Keratinocyte (primary cell): Measurements from ENCODE around the gene RNF41. TPM values are rescaled to one million over a fixed set of nuclear protein-coding genes. Genes with fewer than 3 reads are reported as not detected.

Source experiments
- DNase-seq: peaks from one replicate; pipeline ENCODE4 v3.0.0-alpha.2; 2011; ENCODE audit warnings: low read depth, missing footprints, low spot score
- FAIRE-seq: peaks from 2 replicates; lab custom pipeline; 2011; peaks lifted over from hg19 to GRCh38; lab: Jason Lieb, UNC
- H2AFZ ChIP-seq: 2 replicates; pipeline ENCODE4 v1.6.0; 2012; ENCODE audit warnings: low read length, control low read depth, inconsistent platforms; ENCODE audit not compliant: control insufficient read depth
- H3K27ac ChIP-seq: 2 replicates; pipeline ENCODE4 v1.5.1; 2011; ENCODE audit warnings: low read length; ENCODE audit not compliant: control insufficient read depth, insufficient read depth
- H3K27me3 ChIP-seq: 3 replicates; pipeline ENCODE4 v1.6.0; 2011; ENCODE audit warnings: low read length; ENCODE audit not compliant: control insufficient read depth, insufficient read depth; ENCODE audit errors: extremely low read depth
- H3K36me3 ChIP-seq, 2 experiments: 2 replicates in 1 of 2; 3 replicates in 1 of 2; pipeline ENCODE4 v1.5.1; 2011; ENCODE audit warnings: low read length in 2 of 2, mild to moderate bottlenecking in 1 of 2; ENCODE audit not compliant: control insufficient read depth in 2 of 2, insufficient read depth in 2 of 2; ENCODE audit errors: extremely low read depth in 1 of 2
- H3K4me1 ChIP-seq: 3 replicates; pipeline ENCODE4 v1.5.1; 2011; ENCODE audit warnings: low read length; ENCODE audit not compliant: control insufficient read depth, insufficient read depth; ENCODE audit errors: extremely low read depth
- H3K4me2 ChIP-seq: 3 replicates; pipeline ENCODE4 v1.6.0; 2011; ENCODE audit warnings: low read depth, low read length; ENCODE audit not compliant: control insufficient read depth, insufficient read depth; ENCODE audit errors: extremely low read depth
- H3K4me3 ChIP-seq, 3 experiments: fragments of 200-600 bp in 1 of 3; sonication (generic) in 1 of 3; 2 replicates in 2 of 3; 3 replicates in 1 of 3; pipeline ENCODE4 v1.5.1; 2011 to 2016; ENCODE audit warnings: low read length in 3 of 3, mild to moderate bottlenecking in 3 of 3, control low read depth in 2 of 3, inconsistent platforms in 1 of 3, low read depth in 1 of 3, mixed read lengths in 1 of 3, mixed run types in 1 of 3, moderate library complexity in 1 of 3; ENCODE audit not compliant: control insufficient read depth in 2 of 3, insufficient read depth in 2 of 3; ENCODE audit errors: extremely low read depth in 1 of 3
- H3K79me2 ChIP-seq: 2 replicates; pipeline ENCODE4 v1.6.0; 2012; ENCODE audit warnings: low read length; ENCODE audit not compliant: control insufficient read depth, insufficient read depth
- H3K9ac ChIP-seq: 3 replicates; pipeline ENCODE4 v1.6.0; 2011; ENCODE audit warnings: low read length; ENCODE audit not compliant: control insufficient read depth, insufficient read depth; ENCODE audit errors: extremely low read depth
- H3K9me1 ChIP-seq: 3 replicates; pipeline ENCODE4 v1.6.0; 2011; ENCODE audit warnings: low read length; ENCODE audit not compliant: control insufficient read depth, insufficient read depth; ENCODE audit errors: extremely low read depth
- H3K9me3 ChIP-seq: 2 replicates; pipeline ENCODE4 v1.5.1; 2012; ENCODE audit warnings: low read depth, low read length; ENCODE audit not compliant: control insufficient read depth
- H4K20me1 ChIP-seq: 3 replicates; pipeline ENCODE4 v1.6.0; 2011; ENCODE audit warnings: low read length; ENCODE audit not compliant: control insufficient read depth, insufficient read depth; ENCODE audit errors: extremely low read depth
- EZH2 ChIP-seq: IDR thresholded peaks from one replicate; pipeline ENCODE4 v1.6.1; 2012; ENCODE audit warnings: inconsistent platforms, mild to moderate bottlenecking, low read length, moderate library complexity
- dilution Hi-C: fragments of 300-500 bp; cut with MboI; formaldehyde crosslinking; loops from one replicate; pipeline ENCODE4 v1.7.0; 2020; ENCODE audit warnings: low sequenced_read_pairs; ENCODE audit not compliant: extremely low pct_ligation_motif_present
- polyA plus RNA-seq, 5 experiments: library from polyadenylated mRNA; depleted of rRNA in 3 of 5; stranded (reverse) in 3 of 5; stranded (forward) in 1 of 5; unstranded in 1 of 5; fragments of >200 nt; gene quantifications; 1 replicate in 1 of 5; 2 replicates in 3 of 5; 3 replicates in 1 of 5; pipeline versions ENCODE4 v1.2.1 to v1.2.3, GENCODE V29; 2011 to 2012; ENCODE audit warnings: missing spikeins in 2 of 5, low read depth in 1 of 5, low replicate concordance in 1 of 5
- TF ChIP-seq, protein P1 (sequence below), 3 experiments: IDR thresholded peaks in 1 of 3; conservative IDR thresholded peaks in 1 of 3; optimal IDR thresholded peaks in 1 of 3; 2 replicates in 2 of 3; 3 replicates in 1 of 3; pipeline versions ENCODE3 to v1.5.1; 2011; ENCODE audit warnings: low read length in 3 of 3, mild to moderate bottlenecking in 3 of 3, moderate library complexity in 2 of 3, control low read depth in 1 of 3, inconsistent platforms in 1 of 3; ENCODE audit not compliant: insufficient read depth in 2 of 3; ENCODE audit errors: extremely low read depth in 1 of 3

The RNF41 gene
- polyA plus RNA-seq, 1 donor (not counting 4 experiments of a cell fraction or from before 2014, with no cell fraction given) = 42.2 TPM

DNA sequence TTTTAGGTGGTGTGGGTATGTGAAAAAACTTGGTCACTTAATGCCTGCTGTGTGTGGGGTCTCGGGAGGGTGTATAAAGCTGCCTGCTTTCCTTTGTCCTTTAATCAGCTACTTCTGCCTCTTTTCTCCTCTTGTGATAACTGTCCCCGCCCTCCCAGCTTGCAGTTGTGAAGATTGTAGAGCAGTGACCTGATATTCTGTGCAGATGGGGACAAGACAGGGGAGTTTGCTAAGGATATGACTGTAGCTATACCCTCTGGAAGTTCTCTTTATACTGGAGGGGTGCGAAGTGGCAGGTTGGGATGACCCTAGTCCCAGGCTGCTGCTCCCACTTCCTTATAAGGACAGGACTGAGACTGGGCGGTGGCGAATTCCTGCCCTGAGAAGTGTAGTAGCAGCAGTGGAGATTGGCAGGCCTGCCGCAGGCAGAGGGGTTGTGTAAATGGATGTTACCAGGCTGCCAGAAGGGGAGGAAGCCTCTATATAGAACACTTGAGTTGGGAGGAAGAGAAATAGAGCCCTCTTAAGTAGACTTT is 62.7 kb downstream of the RNF41 start:
- TF ChIP-seq, protein P1, sequence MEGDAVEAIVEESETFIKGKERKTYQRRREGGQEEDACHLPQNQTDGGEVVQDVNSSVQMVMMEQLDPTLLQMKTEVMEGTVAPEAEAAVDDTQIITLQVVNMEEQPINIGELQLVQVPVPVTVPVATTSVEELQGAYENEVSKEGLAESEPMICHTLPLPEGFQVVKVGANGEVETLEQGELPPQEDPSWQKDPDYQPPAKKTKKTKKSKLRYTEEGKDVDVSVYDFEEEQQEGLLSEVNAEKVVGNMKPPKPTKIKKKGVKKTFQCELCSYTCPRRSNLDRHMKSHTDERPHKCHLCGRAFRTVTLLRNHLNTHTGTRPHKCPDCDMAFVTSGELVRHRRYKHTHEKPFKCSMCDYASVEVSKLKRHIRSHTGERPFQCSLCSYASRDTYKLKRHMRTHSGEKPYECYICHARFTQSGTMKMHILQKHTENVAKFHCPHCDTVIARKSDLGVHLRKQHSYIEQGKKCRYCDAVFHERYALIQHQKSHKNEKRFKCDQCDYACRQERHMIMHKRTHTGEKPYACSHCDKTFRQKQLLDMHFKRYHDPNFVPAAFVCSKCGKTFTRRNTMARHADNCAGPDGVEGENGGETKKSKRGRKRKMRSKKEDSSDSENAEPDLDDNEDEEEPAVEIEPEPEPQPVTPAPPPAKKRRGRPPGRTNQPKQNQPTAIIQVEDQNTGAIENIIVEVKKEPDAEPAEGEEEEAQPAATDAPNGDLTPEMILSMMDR (optimal IDR thresholded peaks at IDR 0.05 in 1 of 3, IDR thresholded peaks at IDR 0.05 in 1 of 3, conservative IDR thresholded peaks at IDR 0.05 in 1 of 3; ENCODE audit: extremely low read depth in 1 of 3, insufficient read depth in 2 of 3, low read length in 3 of 3) = no peak
- TF ChIP-seq EZH2 = no peak
- Histone ChIP-seq H3K4me1 (peaks cover 26% of the 10 kb centered on the region), H3K9me1 (no peaks in the 10 kb centered on the region), H3K27ac (peak overlapping the region; percentile 98), H3K9ac (peak overlapping the region; percentile 99), H4K20me1 (peaks cover 21% of the 10 kb centered on the region), H3K4me3 (peak overlapping the region; percentile 84 to 98 (median 89)), H3K9me3 (no peaks in the 10 kb centered on the region), H3K36me3 (peaks cover 35 to 38% of the 10 kb centered on the region in 2 experiments), H2AFZ (no peak overlapping the region), H3K27me3 (no peaks in the 10 kb centered on the region), H3K79me2 (peaks cover 28% of the 10 kb centered on the region), H3K4me2 (peak overlapping the region; percentile 95)
- no peak for FAIRE-seq
- dilution Hi-C loops = no loop called here
- no peak for DNase-seq

DNA sequence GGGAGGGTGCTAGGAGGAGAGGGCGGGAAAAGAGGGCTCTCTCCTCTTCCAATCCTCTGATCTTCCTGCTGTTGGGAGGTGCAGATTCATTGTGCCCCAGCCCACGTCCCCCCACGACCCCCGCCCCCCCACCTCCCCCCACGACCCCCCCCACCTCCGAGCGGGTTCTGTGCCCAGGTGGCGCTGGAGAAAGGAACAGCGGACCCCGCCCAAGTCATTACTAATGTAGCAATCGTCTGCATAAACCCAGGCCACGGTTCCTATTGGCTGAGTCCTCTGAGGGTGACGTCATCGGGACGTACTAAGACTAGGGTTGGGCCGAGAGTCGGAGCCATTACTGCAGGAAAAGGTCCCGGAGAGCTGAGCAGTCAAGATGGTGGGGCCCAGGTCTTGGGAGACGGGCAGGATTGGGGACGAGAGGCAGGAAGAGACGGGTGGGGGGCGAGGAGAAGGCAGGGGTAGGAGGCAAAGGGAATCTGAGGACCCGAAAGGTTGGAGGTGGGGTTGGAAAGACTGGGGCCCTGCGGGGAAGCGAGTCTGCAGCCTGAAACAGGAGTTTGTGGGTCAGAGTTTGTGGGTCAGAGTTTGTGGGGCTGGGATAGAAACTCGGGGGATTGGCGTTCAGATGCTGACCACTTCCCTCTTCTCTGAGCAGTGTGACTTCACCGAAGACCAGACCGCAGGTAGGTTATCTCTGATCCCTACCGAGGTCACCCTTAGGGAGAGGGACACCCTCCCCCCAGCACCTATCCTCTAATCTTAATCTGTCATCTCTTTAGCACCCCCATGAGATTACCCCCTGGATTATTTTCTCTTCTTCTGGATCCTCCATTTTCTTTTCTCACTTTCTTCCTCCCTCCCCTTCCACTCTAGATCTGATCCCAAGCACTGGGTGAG is 63.4 kb downstream of the RNF41 start, which contains the start of gene MYL6:
TSS of gene MYL6 (plus strand) at position 331 of the 897 bp plus-strand sequence. CDS start at position 374, 43 bp downstream.
- Histone ChIP-seq H3K4me3 (peak within 1 kb of the TSS; percentile 84 to 98 (median 89)), H3K9me1 (no peaks in the 10 kb centered on the region), H3K4me1 (peaks cover 26% of the 10 kb centered on the region), H3K9me3 (no peaks in the 10 kb centered on the region), H3K27me3 (no peaks in the 10 kb centered on the region), H3K79me2 (peaks cover 28% of the 10 kb centered on the region), H3K27ac (peak within 1 kb of the TSS; percentile 98), H2AFZ (peak within 1 kb of the TSS; percentile 84), H3K36me3 (peaks cover 35 to 38% of the 10 kb centered on the region in 2 experiments), H3K9ac (peak within 1 kb of the TSS; percentile 99), H4K20me1 (peaks cover 18% of the 10 kb centered on the region), H3K4me2 (peak within 1 kb of the TSS; percentile 95)
- dilution Hi-C loops = no loop called here
- FAIRE-seq (peak; percentile 71), DNase-seq (peak; percentile 96)
- TF ChIP-seq, protein P1 (optimal IDR thresholded peaks at IDR 0.05 in 1 of 3, IDR thresholded peaks at IDR 0.05 in 1 of 3, conservative IDR thresholded peaks at IDR 0.05 in 1 of 3; ENCODE audit: extremely low read depth in 1 of 3, insufficient read depth in 2 of 3, low read length in 3 of 3) = peak in 1 of 3 experiments; percentile 9
- no peak for TF ChIP-seq EZH2
